Measurements from ENCODE around the gene CHN2.

GRCh38 chr7:29486191-29486700 lies 291.7 kb downstream of the CHN2 start:
- TF ChIP-seq FOXK2 (IDR thresholded peaks at IDR 0.05) (no peak), ELF4 (IDR thresholded peaks at IDR 0.05) (no peak), ZNF384 (IDR thresholded peaks at IDR 0.05) (no peak), SP1 (IDR thresholded peaks at IDR 0.05) (no peak)
